GM19467 (cell line): Measurements from ENCODE around the gene CDKN1C.

ENCODE experiments used
- ATAC-seq: cut with Tn5 transposase; IDR thresholded peaks from one replicate; pipeline ENCODE4 v1.9.1; 2021; ENCODE audit warnings: mild to moderate bottlenecking, moderate library complexity; ENCODE audit not compliant: unreplicated experiment

CDKN1C gene

GRCh38 chr11:2848497-2848896, 37.1 kb downstream of the CDKN1C start:
- ATAC-seq, result no peak

GRCh38 chr11:2847561-2847960, 38.0 kb downstream of the CDKN1C start:
- no peak for ATAC-seq

- no peak for ATAC-seq
Observed at GRCh38 chr11:2846470-2846869, 39.1 kb downstream of the CDKN1C start.

GRCh38 chr11:2846056-2846455, 39.5 kb downstream of the CDKN1C start:
- no peak for ATAC-seq

- ATAC-seq, result no peak
Observed at GRCh38 chr11:2844996-2845395, 40.6 kb downstream of the CDKN1C start.

- no peak for ATAC-seq
Observed at GRCh38 chr11:2844116-2844842, 41.3 kb downstream of the CDKN1C start.

- ATAC-seq, result no peak
Observed at GRCh38 chr11:2843551-2843950, 42.0 kb downstream of the CDKN1C start.

GRCh38 chr11:2842876-2843275, 42.7 kb downstream of the CDKN1C start:
- no peak for ATAC-seq

- ATAC-seq, result no peak
Observed at GRCh38 chr11:2841411-2842190, 44.0 kb downstream of the CDKN1C start.

GRCh38 chr11:2839395-2839943, 46.1 kb downstream of the CDKN1C start:
- no peak for ATAC-seq

- no peak for ATAC-seq
Observed at GRCh38 chr11:2838676-2839294, 46.8 kb downstream of the CDKN1C start.

- no peak for ATAC-seq
Observed at GRCh38 chr11:2838091-2838490, 47.5 kb downstream of the CDKN1C start.

- ATAC-seq, result no peak
Observed at GRCh38 chr11:2837651-2838050, 47.9 kb downstream of the CDKN1C start.

GRCh38 chr11:2837096-2837601, 48.4 kb downstream of the CDKN1C start:
- ATAC-seq, result no peak

- ATAC-seq, result no peak
Observed at GRCh38 chr11:2836315-2837095, 49.1 kb downstream of the CDKN1C start.

- no peak for ATAC-seq
Observed at GRCh38 chr11:2835751-2836150, 49.8 kb downstream of the CDKN1C start.

GRCh38 chr11:2835296-2835695, 50.3 kb downstream of the CDKN1C start:
- no peak for ATAC-seq

GRCh38 chr11:2834503-2835273, 50.9 kb downstream of the CDKN1C start:
- ATAC-seq, result no peak

GRCh38 chr11:2833716-2834502, 51.7 kb downstream of the CDKN1C start:
- no peak for ATAC-seq
